Activated CD8-positive, alpha-beta T cell treated with anti-CD3 and anti-CD28 coated beads for 36 hours (primary cell): ENCODE results near the gene ATG16L2. TPM values are rescaled to one million over a fixed set of nuclear protein-coding genes. Genes with fewer than 3 reads are reported as not detected.
A peak's percentile ranks its signal among the peaks of the same experiment; 100 is the strongest.

Experiments used
- ATAC-seq: fragments of 200-7000 bp; cut with Tn5 transposase; one replicate; pipeline ENCODE4 v1.10.0; 2021; ENCODE audit warnings: mild to moderate bottlenecking, moderate library complexity
- CTCF ChIA-PET: fragments of 350-600 bp; sonication (Branson Sonifier 250); formaldehyde crosslinking; loops from one replicate; lab custom pipeline; 2021; ENCODE audit warnings: antibody characterized with exemption; lab: Charles Lee
- POLR2A ChIA-PET: fragments of 350-600 bp; sonication (Branson Sonifier 250); formaldehyde crosslinking; loops from one replicate; lab custom pipeline; 2021; ENCODE audit warnings: antibody characterized with exemption; lab: Charles Lee
- DNase-seq: peaks from one replicate; pipeline ENCODE4 v3.0.0-alpha.2; 2020
- H3K27ac Mint-ChIP-seq: one replicate; pipeline ENCODE4 v1.8.0; 2021; ENCODE audit warnings: mild to moderate bottlenecking, mixed read lengths
- H3K27me3 Mint-ChIP-seq: one replicate; pipeline ENCODE4 v1.8.0; 2021; ENCODE audit warnings: mixed read lengths
- H3K36me3 Mint-ChIP-seq: one replicate; pipeline ENCODE4 v1.8.0; 2021; ENCODE audit warnings: low read depth, mixed read lengths
- H3K4me1 Mint-ChIP-seq: one replicate; pipeline ENCODE4 v1.8.0; 2021; ENCODE audit warnings: low read depth, mixed read lengths
- H3K4me3 Mint-ChIP-seq: one replicate; pipeline ENCODE4 v1.8.0; 2021; ENCODE audit warnings: mild to moderate bottlenecking, moderate library complexity, mixed read lengths
- H3K9me3 Mint-ChIP-seq: one replicate; pipeline ENCODE4 v1.8.0; 2021; ENCODE audit warnings: mixed read lengths
- CTCF ChIP-seq: fragments of 200-600 bp; IDR thresholded peaks from one replicate; pipeline ENCODE4 v1.8.0; 2022; ENCODE audit warnings: antibody characterized with exemption, mild to moderate bottlenecking
- intact Hi-C: fragments of 100-400 bp; cut with micrococcal nuclease; formaldehyde crosslinking; loops from one replicate; pipeline ENCODE4 v1.10.0; 2022
- total RNA-seq, 2 experiments: library from RNA; stranded (reverse); gene quantifications; one replicate each; pipeline ENCODE4 v1.2.3, GENCODE V29; 2021

Gene ATG16L2
- total RNA-seq, 2 experiments from 2014 or later: 70.8 to 71.4 TPM

GRCh38 chr11:72779495-72780128, 34.6 kb upstream of the ATG16L2 start:
- DNase-seq: no peak
- CTCF ChIA-PET: interaction anchor here (0.9 to 4.0 kb wide), 3 partner anchors 8 to 55 kb away, joined by 4 to 14 read pairs (median 4); no protein-coding TSS in a partner anchor
- H3K9me3 Mint-ChIP-seq: no peaks in the 10 kb centered on the region
- H3K27ac Mint-ChIP-seq: no peak overlapping the region
- POLR2A ChIA-PET: interaction anchor here (1.2 kb wide), 1 partner anchor 15 kb away, joined by 3 read pairs; no protein-coding TSS in a partner anchor
- H3K4me1 Mint-ChIP-seq: peaks cover 17% of the 10 kb centered on the region
- no peaks in the 10 kb centered on the region for H3K27me3 Mint-ChIP-seq
- no peak for ATAC-seq
- no peak for TF ChIP-seq CTCF
- intact Hi-C loops: no loop called here
- peak overlapping the region; percentile 0 for H3K4me3 Mint-ChIP-seq
- no peaks in the 10 kb centered on the region for H3K36me3 Mint-ChIP-seq

- no peaks in the 10 kb centered on the region for H3K27me3 Mint-ChIP-seq
- peak overlapping the region; percentile 64 for H3K4me3 Mint-ChIP-seq
- H3K36me3 Mint-ChIP-seq: no peaks in the 10 kb centered on the region
- ATAC-seq (no peak), DNase-seq (no peak)
- POLR2A ChIA-PET: interaction anchor here (0.9 to 1.4 kb wide), 3 partner anchors 12 to 55 kb away, joined by 3 to 6 read pairs (median 3); no protein-coding TSS in a partner anchor
- TF ChIP-seq CTCF: no peak
- H3K4me1 Mint-ChIP-seq: peaks cover 17% of the 10 kb centered on the region
- intact Hi-C loops: no loop called here
- no peaks in the 10 kb centered on the region for H3K9me3 Mint-ChIP-seq
- CTCF ChIA-PET: interaction anchor here (4.1 kb wide), 1 partner anchor 55 kb away, joined by 24 read pairs; no protein-coding TSS in a partner anchor
- no peak overlapping the region for H3K27ac Mint-ChIP-seq
These were observed 33.7 kb upstream of the ATG16L2 start for GRCh38 chr11:72780296-72781062.

GRCh38 chr11:72781063-72781312, 33.2 kb upstream of the ATG16L2 start:
- Mint-ChIP-seq H3K36me3 (no peaks in the 10 kb centered on the region), H3K9me3 (no peaks in the 10 kb centered on the region), H3K4me3 (peak overlapping the region; percentile 64), H3K4me1 (peaks cover 17% of the 10 kb centered on the region), H3K27ac (no peak overlapping the region), H3K27me3 (no peaks in the 10 kb centered on the region)
- ATAC-seq (peak; percentile 4), DNase-seq (no peak)
- TF ChIP-seq CTCF: no peak
- ChIA-PET CTCF (interaction anchor here (4.1 kb wide), 1 partner anchor 56 kb away, joined by 24 read pairs; no protein-coding TSS in a partner anchor), POLR2A (interaction anchor here (0.6 to 1.4 kb wide), 4 partner anchors 12 to 56 kb away, joined by 3 to 6 read pairs (median 3); no protein-coding TSS in a partner anchor)
- intact Hi-C loops: no loop called here

GRCh38 chr11:72781313-72782080, 32.7 kb upstream of the ATG16L2 start:
- CTCF ChIA-PET: interaction anchor here (0.9 to 4.1 kb wide), 3 partner anchors 12 to 56 kb away, joined by 3 to 32 read pairs (median 24); partner anchors contain the start of gene STARD10
- POLR2A ChIA-PET: interaction anchor here (0.6 to 1.6 kb wide), 8 partner anchors 11 to 115 kb away, joined by 3 to 8 read pairs (median 3); no protein-coding TSS in a partner anchor
- Mint-ChIP-seq H3K36me3 (no peaks in the 10 kb centered on the region), H3K27ac (no peak overlapping the region), H3K4me3 (peak overlapping the region; percentile 64), H3K27me3 (no peaks in the 10 kb centered on the region), H3K4me1 (peaks cover 18% of the 10 kb centered on the region), H3K9me3 (no peaks in the 10 kb centered on the region)
- no peak for TF ChIP-seq CTCF
- intact Hi-C loops: no loop called here
- peak; percentile 57 for DNase-seq
- peak; percentile 75 for ATAC-seq
